Activated CD4-positive, alpha-beta memory T cell treated with anti-CD3 and anti-CD28 coated beads, Interleukin-2, amount 10 ng/mL, durations not matched to agents 7 days and 5 days (primary cell): ENCODE data around the gene FARP1. TPM values are rescaled to one million over a fixed set of nuclear protein-coding genes. Genes with fewer than 3 reads are reported as not detected.

Source experiments
- CTCF ChIA-PET: fragments of 350-600 bp; sonication (Branson Sonifier 250); formaldehyde crosslinking; loops from one replicate; lab custom pipeline; 2021; ENCODE audit warnings: antibody characterized with exemption, inconsistent platforms; lab: Charles Lee
- POLR2A ChIA-PET: fragments of 350-600 bp; sonication (Branson Sonifier 250); formaldehyde crosslinking; loops from one replicate; lab custom pipeline; 2021; ENCODE audit warnings: antibody characterized with exemption; lab: Charles Lee
- DNase-seq: peaks from one replicate; pipeline ENCODE4 v3.0.0-alpha.2; 2020
- H3K27ac Mint-ChIP-seq: one replicate; pipeline ENCODE4 v1.8.0; 2021; ENCODE audit warnings: mild to moderate bottlenecking, mixed read lengths
- H3K27me3 Mint-ChIP-seq: one replicate; pipeline ENCODE4 v1.8.0; 2021; ENCODE audit warnings: mixed read lengths
- H3K36me3 Mint-ChIP-seq: one replicate; pipeline ENCODE4 v1.8.0; 2021; ENCODE audit warnings: low read depth, mixed read lengths
- H3K4me1 Mint-ChIP-seq: one replicate; pipeline ENCODE4 v1.8.0; 2021; ENCODE audit warnings: mixed read lengths
- H3K4me3 Mint-ChIP-seq: one replicate; pipeline ENCODE4 v1.8.0; 2021; ENCODE audit warnings: mild to moderate bottlenecking, mixed read lengths
- H3K9me3 Mint-ChIP-seq: one replicate; pipeline ENCODE4 v1.8.0; 2021; ENCODE audit warnings: mixed read lengths
- total RNA-seq, 2 experiments: library from RNA; stranded (reverse); gene quantifications; one replicate each; pipeline ENCODE4 v1.2.3, GENCODE V29; 2021

FARP1 gene
- total RNA-seq, 2 experiments from 2014 or later, result 0.50 to 0.75 TPM

DNA sequence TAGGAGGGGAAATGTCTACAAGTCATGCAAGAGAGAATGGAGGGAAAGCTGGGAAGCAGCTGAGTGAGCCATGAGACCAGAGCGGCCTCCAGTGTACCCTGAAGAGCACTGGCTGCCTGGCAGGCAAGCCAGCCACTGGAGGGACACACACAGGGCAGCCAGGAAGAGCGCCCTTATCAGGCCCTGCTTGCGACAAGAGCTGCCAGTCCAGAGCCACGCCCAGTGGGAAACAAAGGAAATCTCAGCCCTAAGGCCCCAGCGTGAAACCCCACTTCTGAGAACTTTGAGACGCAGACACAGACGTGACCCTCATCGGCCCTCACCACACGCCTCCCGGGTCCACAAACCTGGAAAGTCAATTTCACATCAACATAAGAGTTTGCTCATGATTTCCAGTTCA, 329.0 kb downstream of the FARP1 start:
- H3K27me3 Mint-ChIP-seq, result no peaks in the 10 kb centered on the region
- ChIA-PET CTCF (interaction anchor here (0.6 kb wide), 1 partner anchor 26 kb away, joined by 3 read pairs; no protein-coding TSS in a partner anchor), POLR2A (interaction anchor here (0.7 kb wide), 1 partner anchor 100 kb away, joined by 3 read pairs; no protein-coding TSS in a partner anchor)
- H3K36me3 Mint-ChIP-seq, result peaks cover 69% of the 10 kb centered on the region
- no peaks in the 10 kb centered on the region for H3K9me3 Mint-ChIP-seq
- no peak overlapping the region for H3K4me3 Mint-ChIP-seq
- DNase-seq, result no peak
- peaks cover 45% of the 10 kb centered on the region for H3K4me1 Mint-ChIP-seq
- H3K27ac Mint-ChIP-seq, result peak overlapping the region; percentile 55

- DNase-seq, result no peak
- Mint-ChIP-seq H3K4me1 (peaks cover 58% of the 10 kb centered on the region), H3K4me3 (no peak overlapping the region), H3K27me3 (no peaks in the 10 kb centered on the region), H3K9me3 (no peaks in the 10 kb centered on the region), H3K27ac (peak overlapping the region; percentile 61), H3K36me3 (peaks cover 68% of the 10 kb centered on the region)
- CTCF ChIA-PET, result interaction anchor here (0.9 kb wide), 1 partner anchor 230 kb away, joined by 3 read pairs; no protein-coding TSS in a partner anchor
- POLR2A ChIA-PET, result no interaction called here
Measured at GRCh38 chr13:98473135-98473787, 330.4 kb downstream of the FARP1 start.

GRCh38 chr13:98473788-98474144, 330.9 kb downstream of the FARP1 start:
- POLR2A ChIA-PET, result no interaction called here

DNA sequence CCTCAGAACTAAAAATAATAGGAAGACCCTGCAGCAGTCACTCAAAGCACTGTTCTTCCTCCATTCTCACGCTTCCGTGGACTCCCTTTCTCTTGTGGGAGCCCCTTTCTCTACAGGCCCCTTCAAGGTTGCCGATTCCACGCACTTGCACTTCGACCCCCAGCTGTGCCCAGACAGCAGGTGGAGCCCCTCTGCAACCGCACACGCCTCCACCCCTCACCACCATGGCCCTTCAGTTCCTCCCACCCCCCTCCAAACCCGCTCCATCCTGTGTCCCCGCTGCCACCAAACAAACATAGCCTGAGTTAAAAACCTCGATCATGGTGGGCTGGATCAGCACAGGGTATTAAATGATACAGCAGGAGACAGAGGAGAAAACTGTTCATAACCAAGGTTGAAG, 331.4 kb downstream of the FARP1 start:
- Mint-ChIP-seq H3K4me1 (peaks cover 67% of the 10 kb centered on the region), H3K9me3 (no peaks in the 10 kb centered on the region), H3K27ac (no peak overlapping the region), H3K4me3 (no peak overlapping the region), H3K36me3 (peaks cover 66% of the 10 kb centered on the region), H3K27me3 (no peaks in the 10 kb centered on the region)
- ChIA-PET POLR2A (no interaction called here), CTCF (no interaction called here)
- no peak for DNase-seq

More at GRCh38 chr13:98473788-98474144, 330.9 kb downstream of the FARP1 start:
- Mint-ChIP-seq H3K4me1 (peaks cover 63% of the 10 kb centered on the region), H3K27ac (peak overlapping the region; percentile 19), H3K27me3 (no peaks in the 10 kb centered on the region), H3K36me3 (peaks cover 66% of the 10 kb centered on the region), H3K4me3 (no peak overlapping the region), H3K9me3 (no peaks in the 10 kb centered on the region)
- no peak for DNase-seq
- CTCF ChIA-PET, result no interaction called here

DNA sequence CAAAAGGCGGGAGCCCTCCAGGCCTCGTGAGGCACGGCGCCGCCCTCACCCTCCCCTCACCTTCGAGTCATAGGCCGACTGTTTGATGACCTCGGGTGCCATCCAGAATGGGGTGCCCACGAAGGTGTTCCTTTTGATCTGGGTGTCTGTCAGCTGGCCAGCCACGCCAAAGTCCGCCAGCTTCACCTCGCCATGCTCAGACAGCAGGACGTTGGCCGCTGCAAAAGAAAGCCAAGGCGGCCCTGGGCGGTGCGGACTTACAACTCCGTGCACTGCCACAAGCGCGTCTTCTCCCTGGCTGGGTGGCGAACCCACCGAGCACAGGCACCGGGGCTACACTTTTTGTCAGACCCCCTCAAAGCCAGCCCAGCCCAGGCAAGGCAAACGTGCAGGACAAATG, 331.9 kb downstream of the FARP1 start:
- H3K9me3 Mint-ChIP-seq, result no peaks in the 10 kb centered on the region
- no peak overlapping the region for H3K27ac Mint-ChIP-seq
- H3K4me1 Mint-ChIP-seq, result peaks cover 72% of the 10 kb centered on the region
- ChIA-PET POLR2A (no interaction called here), CTCF (no interaction called here)
- no peaks in the 10 kb centered on the region for H3K27me3 Mint-ChIP-seq
- H3K4me3 Mint-ChIP-seq, result no peak overlapping the region
- DNase-seq, result no peak
- peaks cover 70% of the 10 kb centered on the region for H3K36me3 Mint-ChIP-seq

DNA sequence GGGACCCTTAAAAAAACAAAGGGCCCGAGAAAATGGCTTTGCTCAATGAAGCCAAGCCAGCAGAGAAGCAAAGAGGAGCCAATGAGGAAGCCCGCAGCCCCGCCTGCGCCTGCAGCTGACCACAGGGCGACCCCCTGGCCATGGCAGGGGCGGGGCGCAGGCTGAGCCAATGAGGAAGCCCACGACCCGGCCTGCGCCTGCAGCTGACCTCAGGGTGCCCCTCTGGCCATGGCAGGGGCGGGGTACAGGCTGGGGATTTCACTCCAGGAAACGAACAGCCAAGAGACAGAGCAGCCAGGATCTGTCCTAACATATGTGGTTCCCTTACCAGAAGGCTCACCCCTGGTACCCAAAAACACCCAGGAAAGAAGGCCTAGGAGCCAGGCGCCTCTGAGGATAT, 332.6 kb downstream of the FARP1 start:
- Mint-ChIP-seq H3K36me3 (peaks cover 70% of the 10 kb centered on the region), H3K9me3 (no peaks in the 10 kb centered on the region), H3K4me1 (peaks cover 74% of the 10 kb centered on the region), H3K4me3 (no peak overlapping the region), H3K27ac (peak overlapping the region; percentile 56), H3K27me3 (no peaks in the 10 kb centered on the region)
- no peak for DNase-seq
- ChIA-PET CTCF (interaction anchor here (1.2 to 2.0 kb wide), 4 partner anchors 9 to 87 kb away, joined by 5 to 11 read pairs (median 6); no protein-coding TSS in a partner anchor), POLR2A (interaction anchor here (0.8 to 2.6 kb wide), 6 partner anchors 9 to 101 kb away, joined by 5 to 24 read pairs (median 8); partner anchors contain the start of gene STK24)

DNA sequence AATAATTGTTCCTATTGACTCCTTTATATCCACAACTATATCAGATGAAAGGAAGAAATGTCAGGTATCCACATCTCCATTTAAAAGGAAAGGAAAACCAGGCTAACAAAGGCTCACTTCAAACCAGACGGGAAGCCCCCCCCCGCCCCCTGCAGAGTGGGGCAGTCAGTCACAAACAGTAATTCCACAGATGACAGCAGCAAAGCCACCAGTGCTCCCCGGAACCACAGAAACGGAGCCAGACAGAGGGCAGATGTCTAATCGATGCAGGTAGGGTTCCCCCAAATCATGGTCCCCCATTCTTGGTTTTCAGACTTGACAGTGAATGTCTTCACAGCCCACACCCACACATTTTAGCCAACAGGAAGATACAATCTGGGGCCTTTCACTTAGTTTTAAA, 333.2 kb downstream of the FARP1 start:
- peak; percentile 75 for DNase-seq
- H3K36me3 Mint-ChIP-seq, result peaks cover 70% of the 10 kb centered on the region
- peak overlapping the region; percentile 49 for H3K4me3 Mint-ChIP-seq
- ChIA-PET POLR2A (interaction anchor here (0.8 to 2.6 kb wide), 9 partner anchors 9 to 100 kb away, joined by 3 to 24 read pairs (median 5); partner anchors contain the start of gene STK24), CTCF (interaction anchor here (0.8 to 2.0 kb wide), 5 partner anchors 9 to 177 kb away, joined by 3 to 11 read pairs (median 5); no protein-coding TSS in a partner anchor)
- H3K4me1 Mint-ChIP-seq, result peaks cover 80% of the 10 kb centered on the region
- no peaks in the 10 kb centered on the region for H3K27me3 Mint-ChIP-seq
- H3K27ac Mint-ChIP-seq, result peak overlapping the region; percentile 83
- H3K9me3 Mint-ChIP-seq, result no peaks in the 10 kb centered on the region

- Mint-ChIP-seq H3K4me3 (peak overlapping the region; percentile 49), H3K4me1 (peaks cover 81% of the 10 kb centered on the region), H3K27ac (peak overlapping the region; percentile 83), H3K36me3 (peaks cover 70% of the 10 kb centered on the region), H3K9me3 (no peaks in the 10 kb centered on the region), H3K27me3 (no peaks in the 10 kb centered on the region)
- ChIA-PET POLR2A (interaction anchor here (0.8 to 2.6 kb wide), 9 partner anchors 9 to 100 kb away, joined by 3 to 24 read pairs (median 5); partner anchors contain the start of gene STK24), CTCF (interaction anchor here (0.7 to 2.0 kb wide), 6 partner anchors 10 to 177 kb away, joined by 3 to 11 read pairs (median 5); no protein-coding TSS in a partner anchor)
- peak; percentile 94 for DNase-seq
Measured at GRCh38 chr13:98476538-98476966, 333.7 kb downstream of the FARP1 start.

GRCh38 chr13:98478189-98479129, 335.6 kb downstream of the FARP1 start:
- ChIA-PET POLR2A (interaction anchor here (0.6 to 2.6 kb wide), 6 partner anchors 11 to 98 kb away, joined by 3 to 15 read pairs (median 4); partner anchors contain the start of gene STK24), CTCF (no interaction called here)
- H3K4me3 Mint-ChIP-seq, result peak overlapping the region; percentile 7
- peak; percentile 42 for DNase-seq
- peak overlapping the region; percentile 27 for H3K27ac Mint-ChIP-seq
- H3K9me3 Mint-ChIP-seq, result no peaks in the 10 kb centered on the region
- H3K27me3 Mint-ChIP-seq, result no peaks in the 10 kb centered on the region
- H3K4me1 Mint-ChIP-seq, result peaks cover 83% of the 10 kb centered on the region
- H3K36me3 Mint-ChIP-seq, result peaks cover 52% of the 10 kb centered on the region

DNA sequence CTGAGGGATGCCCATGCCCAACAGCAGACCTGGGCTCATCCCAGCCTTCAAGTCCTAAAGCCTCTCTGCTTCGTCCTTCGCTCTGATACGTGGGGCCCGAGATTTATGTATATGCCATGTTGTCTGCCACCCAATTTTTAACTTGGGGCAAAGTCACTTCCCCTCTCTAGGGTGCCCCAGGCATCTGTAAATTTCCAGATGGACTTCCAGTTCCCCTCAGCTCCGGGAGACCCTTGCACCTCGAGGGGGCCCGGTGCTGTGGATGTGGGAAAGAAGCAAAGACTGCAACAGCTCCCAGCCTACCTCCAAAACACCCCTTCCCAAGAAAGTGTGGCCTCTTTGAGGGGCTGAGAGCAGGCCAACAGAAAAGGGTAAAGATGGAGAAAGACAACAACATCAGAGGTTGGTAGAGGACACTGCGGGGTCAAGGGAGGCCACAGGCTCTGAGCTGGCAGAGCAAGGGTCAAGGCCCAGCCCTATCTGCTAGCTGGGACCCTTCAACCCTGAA, 336.7 kb downstream of the FARP1 start:
- no peaks in the 10 kb centered on the region for H3K27me3 Mint-ChIP-seq
- no peak overlapping the region for H3K27ac Mint-ChIP-seq
- peaks cover 41% of the 10 kb centered on the region for H3K36me3 Mint-ChIP-seq
- H3K4me1 Mint-ChIP-seq, result peaks cover 87% of the 10 kb centered on the region
- H3K4me3 Mint-ChIP-seq, result no peak overlapping the region
- no peak for DNase-seq
- no peaks in the 10 kb centered on the region for H3K9me3 Mint-ChIP-seq
- POLR2A ChIA-PET, result interaction anchor here (1.1 to 1.6 kb wide), 3 partner anchors 34 to 91 kb away, joined by 3 to 5 read pairs (median 4); no protein-coding TSS in a partner anchor
- CTCF ChIA-PET, result no interaction called here

DNA sequence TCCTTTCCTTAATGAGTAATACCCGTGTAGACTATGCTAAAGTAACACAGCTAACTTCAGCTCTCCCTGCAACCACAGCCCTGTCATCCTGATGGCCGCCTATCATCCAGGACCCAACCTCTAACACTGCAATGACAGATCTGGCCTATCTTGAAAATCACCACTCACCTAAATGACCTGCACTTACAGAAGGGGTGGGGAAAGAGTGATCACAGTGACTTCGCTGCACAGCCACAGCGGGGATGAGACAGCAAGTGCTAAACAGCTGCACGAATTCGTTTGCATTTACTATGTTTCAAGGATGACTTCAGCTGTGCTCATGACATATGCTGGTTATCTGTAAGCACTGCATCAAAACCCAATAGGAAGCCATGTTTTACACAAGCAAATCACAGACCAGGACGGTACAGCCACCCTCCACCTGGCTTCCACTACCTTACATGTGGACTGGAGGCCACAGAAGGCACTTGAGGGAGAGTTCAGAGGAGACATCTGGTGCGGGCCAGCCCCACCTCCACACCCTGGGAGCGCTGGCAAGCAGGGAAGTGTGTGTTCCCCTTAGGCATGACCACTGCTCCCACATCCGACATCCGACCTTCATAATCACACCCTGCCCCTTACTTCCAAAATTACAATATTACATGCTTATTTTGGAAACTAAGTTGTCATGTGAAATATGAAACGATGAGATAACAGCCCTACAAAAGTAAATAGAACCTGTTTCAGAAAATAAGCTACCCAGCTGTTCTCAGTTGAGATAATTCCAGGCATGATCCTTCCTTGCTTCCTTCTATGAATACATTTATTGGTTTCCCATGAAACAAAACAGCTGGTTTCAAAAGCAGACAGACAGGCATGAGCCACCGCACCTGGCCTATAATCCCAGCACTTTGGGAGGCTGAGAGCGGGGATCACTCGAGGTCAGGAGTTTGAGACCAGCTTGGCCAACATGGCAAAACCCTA, 338.3 kb downstream of the FARP1 start:
- Mint-ChIP-seq H3K27ac (peak overlapping the region; percentile 80), H3K4me3 (no peak overlapping the region), H3K27me3 (no peaks in the 10 kb centered on the region), H3K36me3 (peaks cover 38% of the 10 kb centered on the region), H3K4me1 (peaks cover 92% of the 10 kb centered on the region), H3K9me3 (no peaks in the 10 kb centered on the region)
- ChIA-PET CTCF (interaction anchor here (0.6 to 2.6 kb wide), 6 partner anchors 13 to 172 kb away, joined by 3 to 18 read pairs (median 3); no protein-coding TSS in a partner anchor), POLR2A (interaction anchor here (0.6 to 2.0 kb wide), 7 partner anchors 47 to 1022 kb away, joined by 3 to 6 read pairs (median 3); no protein-coding TSS in a partner anchor)
- peak; percentile 49 for DNase-seq
